NT2/D1 (cell line): Measurements from ENCODE around the gene IGF2R.

Source experiments
- SUZ12 ChIP-seq: IDR thresholded peaks from 2 replicates; pipeline ENCODE4 v1.6.1; 2011; ENCODE audit not compliant: insufficient read length, insufficient read depth; ENCODE audit errors: extremely low read depth
- YY1 ChIP-seq: IDR thresholded peaks from 2 replicates; pipeline ENCODE4 v1.6.1; 2011; ENCODE audit not compliant: insufficient read length, insufficient read depth
- ZNF274 ChIP-seq: IDR thresholded peaks from 2 replicates; pipeline ENCODE4 v1.6.1; 2011; ENCODE audit warnings: mild to moderate bottlenecking, low read depth, low read length

DNA sequence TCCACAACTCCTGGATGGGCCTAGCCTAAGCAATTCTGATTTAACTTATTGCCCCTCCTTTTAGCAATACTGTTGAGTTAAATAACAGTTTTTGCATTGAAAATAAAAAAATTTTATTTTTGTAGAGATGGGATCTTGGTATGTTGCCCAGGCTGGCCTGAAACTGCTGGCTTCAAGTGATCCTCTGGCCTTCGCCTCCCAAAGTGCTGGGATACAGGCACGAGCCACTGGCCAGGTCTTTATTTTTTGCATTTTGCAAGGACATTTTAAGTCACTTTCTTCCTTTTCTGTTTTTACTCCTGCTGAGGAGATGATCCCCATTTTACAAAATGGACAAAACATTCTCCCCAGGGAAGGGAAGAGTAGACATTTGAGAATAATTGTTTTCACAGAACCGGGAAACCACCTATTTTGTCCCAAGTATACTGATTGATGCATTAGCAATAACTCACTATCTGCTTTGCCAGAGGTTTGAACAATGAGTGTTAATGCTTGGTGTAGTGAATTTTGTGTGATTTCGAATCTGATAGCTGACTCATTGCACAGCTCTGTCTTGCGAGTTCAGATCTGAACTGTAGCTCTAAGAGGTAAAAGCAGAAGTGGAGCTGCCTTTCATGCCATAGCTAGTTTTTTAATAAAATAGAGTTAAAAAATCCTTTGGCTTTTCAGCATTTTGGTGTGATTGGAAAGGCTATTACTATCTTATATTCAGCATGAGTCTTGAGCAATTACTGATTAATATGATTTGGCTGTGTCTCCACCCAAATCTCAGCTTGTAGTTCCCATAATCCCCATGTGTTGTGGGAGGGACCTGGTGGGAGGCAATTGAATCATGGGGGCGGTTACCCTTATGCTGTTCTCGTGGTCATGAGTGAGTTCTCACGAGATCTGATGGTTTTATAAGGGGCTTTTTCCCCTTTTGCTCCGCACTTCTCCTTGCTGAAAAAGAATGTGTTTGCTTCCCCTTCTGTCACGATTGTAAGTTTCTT is 20.9 kb downstream of the IGF2R start:
- TF ChIP-seq YY1: no peak
- no peak for TF ChIP-seq ZNF274
- TF ChIP-seq SUZ12: no peak
